ENCODE data around the gene DLGAP1. TPM values are rescaled to one million over a fixed set of nuclear protein-coding genes. Genes with fewer than 3 reads are reported as not detected.

Gene DLGAP1
- total and polyA plus RNA-seq, 2 of the 4 experiments (the other 2 are of a cell fraction) = under 0.01 to 0.09 TPM

GRCh38 chr18:4207383-4207985 is 247.6 kb downstream of the DLGAP1 start:
- intact Hi-C loops (cut with micrococcal nuclease) = no loop called here
- in situ Hi-C loops (cut with MboI; ENCODE audit: low sequenced_read_pairs) = no loop called here
- BruUV-seq (replicated peaks) = no TSS peak

More at GRCh38 chr18:4207383-4207985, 247.6 kb downstream of the DLGAP1 start:
- Histone ChIP-seq H3K36me3 (ENCODE audit: control insufficient read depth, insufficient read depth, low read length) (no peaks in the 10 kb centered on the region), H3K18ac (ENCODE audit: low read depth, low read length) (no peak overlapping the region), H3K4me3 (ENCODE audit: insufficient read depth, low read depth, low read length) (no peak overlapping the region), H3K9ac (ENCODE audit: low read depth, low read length) (no peak overlapping the region), H3K9me1 (ENCODE audit: insufficient read depth, low read length) (no peaks in the 10 kb centered on the region), H4K20me1 (ENCODE audit: insufficient read depth, low read length) (no peaks in the 10 kb centered on the region), H2BK20ac (ENCODE audit: low read depth, low read length) (no peak overlapping the region), H2BK15ac (ENCODE audit: low read depth, low read length) (no peak overlapping the region), H3K56ac (ENCODE audit: extremely low read depth, insufficient read depth, low read length) (no peak overlapping the region), H4K8ac (ENCODE audit: low read depth in 2 of 2, low read length in 2 of 2) (no peak overlapping the region), H2AK5ac (ENCODE audit: low read depth, low read length) (no peak overlapping the region), H3K79me1 (ENCODE audit: low read depth in 1 of 2, low read length in 2 of 2) (no peaks in the 10 kb centered on the region), H3K4me2 (ENCODE audit: low read depth, low read length) (no peak overlapping the region), H2AFZ (replicated peaks; ENCODE audit: low read length, poor library complexity) (no peak overlapping the region), H3K4ac (ENCODE audit: low read depth, low read length) (no peak overlapping the region), H2BK5ac (ENCODE audit: low read depth, low read length, poor library complexity, severe bottlenecking) (no peak overlapping the region), H2BK120ac (ENCODE audit: low read depth, low read length) (no peak overlapping the region), H4K5ac (ENCODE audit: low read depth, low read length) (no peak overlapping the region), H3K14ac (replicated peaks; ENCODE audit: low read depth, low read length) (no peak overlapping the region), H3K23ac (ENCODE audit: low read depth, low read length) (no peak overlapping the region), H3K4me1 (ENCODE audit: control insufficient read depth, insufficient read depth, low read length) (no peaks in the 10 kb centered on the region), H3K27me3 (ENCODE audit: control insufficient read depth, insufficient read depth, low read length) (no peaks in the 10 kb centered on the region), H4K91ac (ENCODE audit: insufficient read depth, low read depth, low read length) (no peak overlapping the region), H2AK9ac (replicated peaks; ENCODE audit: low read depth, low read length, poor library complexity) (no peak overlapping the region), H3K27ac (ENCODE audit: insufficient read depth, low read length) (no peak overlapping the region), H3K9me3 (ENCODE audit: control insufficient read depth, insufficient read depth, low read length) (peaks cover 6% of the 10 kb centered on the region)
- ATAC-seq (ENCODE audit: low read depth) (no peak), DNase-seq (no peak)
- no peak for TF ChIP-seq CTCF (conservative IDR thresholded peaks at IDR 0.05; ENCODE audit: low read depth, low read length)
- no peak for TF ChIP-seq RCOR1 (IDR thresholded peaks at IDR 0.05; ENCODE audit: insufficient replicate concordance, low read length)
- TF ChIP-seq MXI1 (IDR thresholded peaks at IDR 0.05; ENCODE audit: borderline replicate concordance, low read depth, low read length) = no peak
- 83% methylated on average over 1 of the region's 7 CpGs; no CpG with 5 or more reads in 1 of the 2 experiments for WGBS, 2 experiments (ENCODE audit: extremely low coverage in 2 of 2, insufficient read length in 1 of 2)
- POLR2A ChIA-PET (ENCODE audit: unreplicated experiment) = no interaction called here
- dilution Hi-C loops (cut with HindIII; ENCODE audit: low sequenced_read_pairs, unreplicated experiment) = no loop called here
- CTCF ChIA-PET = no interaction called here
